ENCODE results near the gene MIPOL1.

MIPOL1 gene

DNA sequence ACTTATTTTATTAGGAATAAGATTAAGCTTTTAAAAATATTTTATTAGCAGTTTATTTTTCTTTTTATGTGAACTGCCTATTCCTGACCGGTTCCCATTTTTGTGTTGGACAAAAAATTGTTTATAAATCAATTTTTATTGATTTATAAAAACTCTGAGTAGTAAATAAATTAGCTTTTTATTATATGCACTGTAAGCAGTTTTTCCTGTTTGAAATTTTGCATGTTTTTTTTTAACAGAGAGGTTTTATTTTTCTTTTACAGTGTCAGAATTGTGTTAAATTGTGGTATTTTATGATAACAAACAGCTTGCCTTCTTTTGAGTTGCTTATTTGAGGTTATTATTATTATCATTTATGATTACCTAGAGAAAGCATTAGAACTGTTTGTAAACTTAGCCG, 329.3 kb downstream of the MIPOL1 start:
- no peaks in the 10 kb centered on the region for H3K36me3 ChIP-seq (ENCODE audit: low read length)
- H2AFZ ChIP-seq (ENCODE audit: low read depth, low read length, severe bottlenecking): no peak overlapping the region
- TF ChIP-seq, protein P1, sequence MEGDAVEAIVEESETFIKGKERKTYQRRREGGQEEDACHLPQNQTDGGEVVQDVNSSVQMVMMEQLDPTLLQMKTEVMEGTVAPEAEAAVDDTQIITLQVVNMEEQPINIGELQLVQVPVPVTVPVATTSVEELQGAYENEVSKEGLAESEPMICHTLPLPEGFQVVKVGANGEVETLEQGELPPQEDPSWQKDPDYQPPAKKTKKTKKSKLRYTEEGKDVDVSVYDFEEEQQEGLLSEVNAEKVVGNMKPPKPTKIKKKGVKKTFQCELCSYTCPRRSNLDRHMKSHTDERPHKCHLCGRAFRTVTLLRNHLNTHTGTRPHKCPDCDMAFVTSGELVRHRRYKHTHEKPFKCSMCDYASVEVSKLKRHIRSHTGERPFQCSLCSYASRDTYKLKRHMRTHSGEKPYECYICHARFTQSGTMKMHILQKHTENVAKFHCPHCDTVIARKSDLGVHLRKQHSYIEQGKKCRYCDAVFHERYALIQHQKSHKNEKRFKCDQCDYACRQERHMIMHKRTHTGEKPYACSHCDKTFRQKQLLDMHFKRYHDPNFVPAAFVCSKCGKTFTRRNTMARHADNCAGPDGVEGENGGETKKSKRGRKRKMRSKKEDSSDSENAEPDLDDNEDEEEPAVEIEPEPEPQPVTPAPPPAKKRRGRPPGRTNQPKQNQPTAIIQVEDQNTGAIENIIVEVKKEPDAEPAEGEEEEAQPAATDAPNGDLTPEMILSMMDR (IDR thresholded peaks at IDR 0.05; ENCODE audit: insufficient read depth, low read length, poor library complexity, severe bottlenecking): no peak
- no peak for TF ChIP-seq EZH2phosphoT487 (conservative IDR thresholded peaks at IDR 0.05; ENCODE audit: low read length)
- no peaks in the 10 kb centered on the region for H3F3A ChIP-seq (ENCODE audit: insufficient read depth)
- H3K27ac ChIP-seq (ENCODE audit: low read depth, low read length): no peak overlapping the region
- H3K9me3 ChIP-seq (ENCODE audit: insufficient read depth, low read length): no peaks in the 10 kb centered on the region
- no peaks in the 10 kb centered on the region for H4K20me1 ChIP-seq (ENCODE audit: low read depth, low read length)
- no peak overlapping the region for H3K9ac ChIP-seq (ENCODE audit: low read length)
- H3K4me2 ChIP-seq (ENCODE audit: low read depth, low read length, poor library complexity, severe bottlenecking): no peak overlapping the region
- H3K79me2 ChIP-seq (ENCODE audit: insufficient read depth, low read length): no peaks in the 10 kb centered on the region
- H3K4me3 ChIP-seq (ENCODE audit: insufficient read depth, low read length, poor library complexity, severe bottlenecking): no peak overlapping the region
- no peaks in the 10 kb centered on the region for H3K9me2 ChIP-seq (replicated peaks; ENCODE audit: insufficient read depth, low read length)
- H3K27me3 ChIP-seq (ENCODE audit: low read length): no peaks in the 10 kb centered on the region

DNA sequence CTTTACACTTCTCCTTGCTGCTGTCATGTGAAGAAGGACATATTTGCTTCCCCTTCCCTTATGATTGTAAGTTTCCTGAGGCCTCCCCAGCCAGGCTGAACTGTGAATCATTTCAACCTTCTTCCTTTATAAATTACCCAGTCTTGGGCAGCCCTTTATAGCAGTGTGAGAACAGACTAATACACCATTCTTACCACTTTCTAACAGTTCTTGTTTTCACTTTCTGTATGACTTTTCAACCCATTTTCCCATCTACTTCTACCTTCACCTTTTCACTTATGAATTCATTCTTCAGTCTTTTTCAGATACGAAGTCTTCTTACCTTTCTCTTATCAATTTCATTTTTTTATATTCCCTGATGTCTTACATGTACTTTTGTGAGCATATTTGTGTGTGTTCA, 342.3 kb downstream of the MIPOL1 start:
- no peaks in the 10 kb centered on the region for H3K27me3 ChIP-seq (ENCODE audit: low read length)
- H3K79me2 ChIP-seq (ENCODE audit: insufficient read depth, low read length): no peaks in the 10 kb centered on the region
- no peaks in the 10 kb centered on the region for H3K9me2 ChIP-seq (replicated peaks; ENCODE audit: insufficient read depth, low read length)
- no peak overlapping the region for H3K27ac ChIP-seq (ENCODE audit: low read depth, low read length)
- TF ChIP-seq EZH2phosphoT487 (conservative IDR thresholded peaks at IDR 0.05; ENCODE audit: low read length): no peak
- TF ChIP-seq, protein P1 (IDR thresholded peaks at IDR 0.05; ENCODE audit: insufficient read depth, low read length, poor library complexity, severe bottlenecking): no peak
- no peak overlapping the region for H3K9ac ChIP-seq (ENCODE audit: low read length)
- no peaks in the 10 kb centered on the region for H3K36me3 ChIP-seq (ENCODE audit: low read length)
- no peaks in the 10 kb centered on the region for H4K20me1 ChIP-seq (ENCODE audit: low read depth, low read length)
- H3K4me3 ChIP-seq (ENCODE audit: insufficient read depth, low read length, poor library complexity, severe bottlenecking): no peak overlapping the region
- no peaks in the 10 kb centered on the region; the same call in 1 of the 2 replicates for H3K9me3 ChIP-seq (ENCODE audit: insufficient read depth, low read length)
- no peak overlapping the region for H2AFZ ChIP-seq (ENCODE audit: low read depth, low read length, severe bottlenecking)
- H3K4me2 ChIP-seq (ENCODE audit: low read depth, low read length, poor library complexity, severe bottlenecking): no peak overlapping the region
- no peaks in the 10 kb centered on the region for H3F3A ChIP-seq (ENCODE audit: insufficient read depth)

DNA sequence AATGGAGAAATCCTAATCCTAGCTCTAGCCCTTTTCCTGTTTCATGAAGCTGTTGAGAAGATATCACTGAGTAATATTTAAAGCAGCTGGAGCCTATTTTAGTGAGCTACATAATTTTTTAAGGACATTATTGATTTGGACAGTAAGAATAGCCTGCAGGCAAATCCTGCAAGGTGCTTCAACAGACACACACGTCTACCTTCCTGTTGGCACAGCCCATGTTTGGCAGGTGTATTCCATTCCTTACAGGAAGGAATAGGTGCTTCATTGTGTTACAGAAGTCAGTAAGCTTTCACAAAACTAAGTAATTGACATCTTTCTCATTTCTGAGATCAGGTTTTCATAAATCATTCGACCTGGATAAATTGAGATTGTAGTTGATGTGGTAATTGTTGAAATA, 346.7 kb downstream of the MIPOL1 start:
- H3K4me2 ChIP-seq (ENCODE audit: low read depth, low read length, poor library complexity, severe bottlenecking): no peak overlapping the region
- no peaks in the 10 kb centered on the region for H4K20me1 ChIP-seq (ENCODE audit: low read depth, low read length)

More for the DNA sequence above, 346.7 kb downstream of the MIPOL1 start:
- Histone ChIP-seq H3K36me3 (ENCODE audit: low read length) (no peaks in the 10 kb centered on the region), H3K4me3 (ENCODE audit: insufficient read depth, low read length, poor library complexity, severe bottlenecking) (no peak overlapping the region), H3K27me3 (ENCODE audit: low read length) (no peaks in the 10 kb centered on the region), H2AFZ (ENCODE audit: low read depth, low read length, severe bottlenecking) (no peak overlapping the region), H3K27ac (ENCODE audit: low read depth, low read length) (no peak overlapping the region), H3K9me2 (replicated peaks; ENCODE audit: insufficient read depth, low read length) (no peaks in the 10 kb centered on the region), H3F3A (ENCODE audit: insufficient read depth) (no peaks in the 10 kb centered on the region), H3K9ac (ENCODE audit: low read length) (no peak overlapping the region), H3K79me2 (ENCODE audit: insufficient read depth, low read length) (no peaks in the 10 kb centered on the region), H3K9me3 (ENCODE audit: insufficient read depth, low read length) (no peaks in the 10 kb centered on the region; the same call in 1 of the 2 replicates)
- no peak for TF ChIP-seq EZH2phosphoT487 (conservative IDR thresholded peaks at IDR 0.05; ENCODE audit: low read length)
- TF ChIP-seq, protein P1 (IDR thresholded peaks at IDR 0.05; ENCODE audit: insufficient read depth, low read length, poor library complexity, severe bottlenecking): no peak

Measured in SU-DHL-6 (cell line).